ENCODE results near the gene DLK2. TPM values are rescaled to one million over a fixed set of nuclear protein-coding genes. Genes with fewer than 3 reads are reported as not detected.
"Not testable (repeated sequence)": the region's sequence is repeated elsewhere in the genome, so short reads cannot be mapped to it uniquely, and the experiment has no call there.

Gene DLK2
- polyA plus RNA-seq, 10 donors = 1.4 to 4.3 (median 2.1) TPM

- DNase-seq = no peak
These were observed 26.5 kb downstream of the DLK2 start for GRCh38 chr6:43428874-43429273.

DNA sequence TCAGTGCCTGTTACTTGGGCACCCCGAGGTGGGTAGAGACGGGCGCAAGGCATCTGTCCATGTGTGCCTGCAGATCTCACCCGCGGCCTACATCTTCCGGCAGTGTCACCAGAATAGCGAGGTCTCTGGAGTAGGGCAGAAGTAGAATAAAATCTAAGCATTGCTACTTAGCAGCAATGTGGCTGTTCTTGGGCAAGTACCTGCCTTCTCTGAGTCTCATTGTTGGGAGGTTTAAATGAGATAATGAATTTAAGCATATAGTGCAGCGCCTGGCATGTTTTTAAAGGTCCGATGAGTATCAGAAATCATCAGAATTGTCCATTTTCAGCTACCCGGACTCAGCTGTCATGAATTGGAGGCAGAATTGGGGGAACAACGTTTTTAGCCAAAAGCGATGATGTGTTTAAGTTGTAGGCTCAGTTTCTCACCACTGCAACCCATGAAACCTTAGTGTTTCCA is 27.2 kb downstream of the DLK2 start:
- DNase-seq = no peak

GRCh38 chr6:43427406-43428111 is 27.8 kb downstream of the DLK2 start, which contains the start of gene ABCC10:
ABCC10 (plus strand) TSS chr6:43427541; CDS start chr6:43427979, 438 bp downstream.
- peak; percentile 94 to 98 (median 96) for DNase-seq

DNA sequence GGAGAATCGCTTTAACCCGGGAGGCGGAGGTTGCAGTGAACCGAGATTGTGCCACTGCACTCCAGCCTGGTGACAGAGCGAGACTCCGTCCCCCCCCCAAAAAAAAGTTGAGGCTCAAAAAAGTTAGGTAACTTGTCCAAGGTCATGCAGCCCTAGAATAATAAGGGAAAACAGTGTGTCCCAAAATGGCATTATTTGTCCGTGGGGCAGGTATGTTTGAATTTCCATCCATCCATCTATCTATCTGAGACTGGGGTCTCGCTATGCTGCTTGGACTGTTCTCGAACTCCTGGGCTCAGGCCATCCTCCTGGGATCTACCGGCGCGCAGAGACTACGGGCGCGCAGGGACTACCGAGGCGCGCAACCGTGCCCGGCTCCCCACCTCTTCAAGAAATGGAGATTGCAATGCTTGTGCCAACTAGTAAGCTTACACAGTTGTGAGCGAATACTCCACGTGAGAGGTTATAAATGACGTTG is 28.4 kb downstream of the DLK2 start:
- no peak for DNase-seq

DNA sequence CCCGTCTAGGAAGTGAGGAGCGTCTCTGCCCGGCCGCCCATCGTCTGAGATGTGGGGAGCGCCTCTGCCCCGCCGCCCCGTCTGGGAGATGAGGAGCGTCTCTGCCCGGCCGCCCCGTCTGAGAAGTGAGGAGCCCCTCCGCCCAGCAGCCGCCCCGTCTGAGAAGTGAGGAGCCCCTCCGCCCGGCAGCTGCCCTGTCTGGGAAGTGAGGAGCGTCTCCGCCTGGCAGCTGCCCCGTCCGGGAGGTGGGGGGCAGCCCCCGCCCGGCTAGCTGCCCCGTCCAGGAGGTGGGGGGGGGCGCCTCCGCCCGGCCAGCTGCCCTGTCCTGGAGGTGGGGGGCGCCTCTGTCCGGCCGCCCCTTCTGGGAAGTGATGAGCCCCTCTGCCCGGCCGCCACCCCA is 30.3 kb downstream of the DLK2 start:
- DNase-seq = not testable (repeated sequence)

GRCh38 chr6:43421831-43422230 is 33.5 kb downstream of the DLK2 start:
- no peak for DNase-seq

GRCh38 chr6:43420012-43420709 is 35.2 kb downstream of the DLK2 start:
- no peak for DNase-seq

DNA sequence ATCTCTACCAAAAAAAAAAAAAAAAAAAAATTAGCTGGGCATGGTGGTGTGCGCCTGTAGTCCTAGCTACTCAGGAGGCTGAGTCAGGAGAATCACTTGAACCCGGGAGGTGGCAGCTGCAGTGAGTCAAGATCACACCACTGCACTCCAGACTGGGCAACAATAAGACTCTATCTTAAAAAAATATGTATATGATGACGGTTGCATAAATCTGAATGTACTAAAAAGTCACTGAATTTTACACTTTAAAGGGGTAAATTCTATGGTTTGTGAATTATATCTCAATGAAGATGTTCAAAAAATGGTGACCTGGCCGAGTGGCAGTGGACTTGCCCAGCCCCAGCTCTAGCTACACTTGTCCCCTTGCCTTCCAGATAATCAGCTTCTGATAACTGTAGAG is 38.4 kb downstream of the DLK2 start:
- no peak for DNase-seq

DNA sequence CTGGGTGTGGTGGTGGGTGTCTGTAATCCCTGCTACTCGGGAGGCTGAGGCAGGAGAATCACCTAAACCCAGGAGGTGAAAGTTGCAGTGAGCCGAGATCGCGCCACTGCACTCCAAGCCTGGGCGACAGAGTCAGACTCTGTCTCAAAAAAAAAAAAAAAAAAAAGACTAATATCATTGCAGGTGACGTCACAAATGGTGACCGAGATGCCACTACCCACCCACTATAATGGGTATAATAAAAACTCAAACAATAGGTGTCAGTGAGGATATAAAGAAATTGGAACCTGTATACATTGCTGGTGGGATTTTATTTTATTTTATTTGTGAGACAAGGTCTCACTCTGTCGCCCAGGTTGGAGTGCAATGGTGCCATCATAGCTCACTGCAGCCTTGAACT is 40.1 kb downstream of the DLK2 start:
- not testable (repeated sequence) for DNase-seq

DNA sequence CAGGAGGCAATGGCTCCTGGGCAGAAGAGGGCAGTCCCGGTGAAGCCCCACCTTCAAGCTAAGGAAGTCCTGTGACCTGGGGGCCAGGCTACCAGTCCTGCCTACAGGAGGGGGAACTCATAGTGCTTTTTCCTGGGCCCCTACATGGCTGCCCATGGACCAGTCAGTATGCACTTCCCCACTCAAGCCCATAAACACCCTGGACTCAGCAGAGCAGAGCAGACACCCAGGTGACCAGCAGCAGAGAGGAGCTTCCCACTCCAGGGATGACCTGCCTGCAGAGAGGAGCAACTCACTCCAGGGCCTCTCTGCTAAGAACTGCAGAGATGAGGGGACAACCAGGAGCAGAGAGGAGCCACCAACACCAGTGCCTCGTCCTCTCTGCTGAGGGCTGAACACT is 42.3 kb downstream of the DLK2 start:
- DNase-seq = no peak

GRCh38 chr6:43412541-43412940 is 42.8 kb downstream of the DLK2 start:
- no peak for DNase-seq

DNA sequence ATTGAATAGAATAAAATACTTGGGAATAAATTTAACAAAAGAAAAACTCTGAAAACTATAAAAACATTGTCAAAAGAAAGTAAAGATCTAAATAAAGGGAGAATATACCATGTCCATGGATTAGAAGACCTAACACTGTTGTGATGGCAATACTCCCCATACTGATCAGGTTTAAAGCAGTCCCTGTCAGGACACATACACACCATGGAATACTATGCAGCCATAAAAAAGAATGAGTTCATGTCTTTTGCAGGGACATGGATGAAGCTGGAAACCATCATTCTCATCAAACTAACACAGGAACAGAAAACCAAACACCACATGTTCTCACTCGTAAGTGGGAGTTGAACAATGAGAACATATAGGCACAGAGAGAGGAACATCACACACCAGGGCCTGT is 44.6 kb downstream of the DLK2 start:
- not testable (repeated sequence) for DNase-seq

DNA sequence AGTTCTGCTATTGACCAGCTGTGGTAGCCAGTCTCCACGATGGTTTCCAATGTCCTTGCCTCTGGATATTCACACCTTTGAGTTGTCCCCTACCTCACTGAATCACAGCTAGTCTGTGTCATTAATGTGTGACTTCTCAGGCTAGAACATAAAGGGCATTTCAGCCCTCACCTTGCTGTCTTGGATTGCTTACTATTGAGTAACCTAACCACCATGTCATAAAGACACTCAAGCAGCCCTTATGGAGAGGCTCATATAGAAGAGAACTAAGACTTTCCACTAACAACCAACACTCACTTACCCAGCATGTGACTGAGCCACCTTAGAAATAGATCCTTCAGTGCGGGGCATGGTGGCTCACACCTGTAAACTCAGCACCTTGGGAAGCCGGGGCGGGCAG is 47.1 kb downstream of the DLK2 start:
- DNase-seq = no peak

DNA sequence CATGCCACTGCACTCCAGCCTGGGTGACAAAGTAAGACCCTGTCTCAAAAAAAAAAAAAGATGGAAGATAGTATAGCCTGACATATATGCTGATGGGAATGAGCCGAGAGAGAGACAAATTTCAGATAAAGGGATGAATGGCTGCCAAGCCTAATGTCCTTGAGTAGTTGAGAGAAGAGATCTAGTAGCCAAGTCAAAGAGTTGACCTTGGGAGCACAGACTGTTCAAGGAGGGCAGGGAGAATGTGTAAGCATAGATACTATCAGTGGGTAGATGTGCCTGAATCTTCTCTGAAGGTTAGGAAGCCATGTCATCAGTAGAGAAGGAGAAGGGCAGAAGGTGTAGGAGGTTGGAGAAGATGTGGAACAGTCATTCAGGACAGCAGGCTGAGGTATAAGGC is 48.1 kb downstream of the DLK2 start:
- no peak for DNase-seq

GRCh38 chr6:43405354-43405753 is 50.0 kb downstream of the DLK2 start:
- no peak for DNase-seq

DNA sequence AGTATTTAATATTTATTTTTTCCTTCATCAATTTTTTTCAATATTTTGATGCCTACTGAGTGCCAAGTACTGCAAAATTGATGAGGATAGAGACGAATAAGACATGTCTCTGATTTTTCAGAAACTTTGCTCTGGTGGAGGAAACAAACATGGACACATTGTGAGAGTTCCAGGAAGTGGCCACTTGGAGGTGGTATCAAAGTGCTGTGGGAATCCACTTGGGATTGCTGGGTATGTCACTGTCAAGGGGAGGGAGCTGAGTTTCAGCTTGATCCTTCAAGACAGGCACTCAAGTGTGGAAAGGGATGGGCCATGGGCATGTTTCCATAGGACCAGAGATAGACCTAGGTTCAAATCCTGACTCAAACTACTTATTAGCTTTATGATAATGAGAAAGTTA is 52.5 kb downstream of the DLK2 start:
- DNase-seq = no peak

DNA sequence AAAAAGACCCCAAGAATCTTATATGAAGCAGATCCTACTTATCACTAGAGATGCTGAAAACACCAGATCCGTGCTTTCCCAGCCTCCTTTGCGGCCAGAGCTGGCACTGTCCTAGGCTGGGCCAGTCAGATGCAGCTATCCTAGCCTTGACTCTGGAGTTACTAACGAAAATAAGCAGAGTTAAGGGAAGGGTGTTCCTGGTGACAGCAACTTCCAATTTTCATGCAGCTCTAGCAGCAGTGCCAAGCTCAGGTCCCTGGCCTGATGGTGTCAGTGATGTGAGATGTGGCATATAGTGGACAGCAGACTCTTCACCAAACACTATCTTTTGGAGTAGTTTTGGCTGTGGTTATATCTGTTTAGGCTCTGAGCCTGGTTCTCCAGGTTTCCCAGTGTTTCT is 53.6 kb downstream of the DLK2 start:
- no peak for DNase-seq

Other genes starting within 250 kb of the DLK2 start
- 10 to 100 TPM; 12.5 to 36.1 (median 17.7) TPM for gene DNPH1, start 226.1 kb downstream of the DLK2 start, polyA plus RNA-seq (ENCODE audit: insufficient read length in 10 of 10)
- gene TTBK1, start 212.1 kb downstream of the DLK2 start, polyA plus RNA-seq (ENCODE audit: insufficient read length in 10 of 10) = under 1 TPM in 9 of 10 donors, not detected in 1; 0.03 to 0.07 (median 0.05) TPM
- under 1 TPM in 3 of 10 donors, not detected in 7; 0.05 to 0.45 (median 0.11) TPM for gene SLC22A7, start 157.3 kb downstream of the DLK2 start, polyA plus RNA-seq (ENCODE audit: insufficient read length in 10 of 10)
- 1 to 10 TPM in 6 of 10 donors, under 1 TPM in 4; 0.43 to 1.5 (median 1.0) TPM for gene CRIP3, start 146.7 kb downstream of the DLK2 start, polyA plus RNA-seq (ENCODE audit: insufficient read length in 10 of 10)
- gene ZNF318, start 85.9 kb downstream of the DLK2 start, polyA plus RNA-seq (ENCODE audit: insufficient read length in 10 of 10) = 10 to 100 TPM; 11.6 to 18.1 (median 15.0) TPM
- 10 to 100 TPM in 9 of 10 donors, 1 to 10 TPM in 1; 9.8 to 19.7 (median 13.7) TPM for gene ABCC10, start 28.0 kb downstream of the DLK2 start, polyA plus RNA-seq (ENCODE audit: insufficient read length in 10 of 10)
- 10 to 100 TPM; 17.8 to 35.8 (median 25.1) TPM for gene TJAP1, start 22.0 kb upstream of the DLK2 start, polyA plus RNA-seq (ENCODE audit: insufficient read length in 10 of 10)
- under 1 TPM; 0.10 to 0.26 (median 0.15) TPM for gene LRRC73, start 54.8 kb upstream of the DLK2 start, polyA plus RNA-seq (ENCODE audit: insufficient read length in 10 of 10)
- 100 to 1,000 TPM in 1 of 10 donors, 10 to 100 TPM in 9; 75.0 to 103 (median 83.3) TPM for gene YIPF3, start 61.4 kb upstream of the DLK2 start, polyA plus RNA-seq (ENCODE audit: insufficient read length in 10 of 10)
- gene POLR1C, start 61.5 kb upstream of the DLK2 start, polyA plus RNA-seq (ENCODE audit: insufficient read length in 10 of 10) = 10 to 100 TPM; 13.6 to 22.3 (median 17.0) TPM
- gene XPO5, start 120.5 kb upstream of the DLK2 start, polyA plus RNA-seq (ENCODE audit: insufficient read length in 10 of 10) = 10 to 100 TPM; 19.8 to 37.0 (median 28.1) TPM
- 10 to 100 TPM; 10.4 to 17.9 (median 12.8) TPM for gene POLH, start 120.6 kb upstream of the DLK2 start, polyA plus RNA-seq (ENCODE audit: insufficient read length in 10 of 10)
- 10 to 100 TPM; 29.3 to 57.9 (median 36.7) TPM for gene GTPBP2, start 173.7 kb upstream of the DLK2 start, polyA plus RNA-seq (ENCODE audit: insufficient read length in 10 of 10)
- gene MAD2L1BP, start 180.3 kb upstream of the DLK2 start, polyA plus RNA-seq (ENCODE audit: insufficient read length in 10 of 10) = 10 to 100 TPM; 16.0 to 19.8 (median 17.4) TPM
- gene RSPH9, start 189.5 kb upstream of the DLK2 start, polyA plus RNA-seq (ENCODE audit: insufficient read length in 10 of 10) = 1 to 10 TPM in 1 of 10 donors, under 1 TPM in 9; 0.28 to 1.1 (median 0.70) TPM
- 10 to 100 TPM; 25.5 to 33.5 (median 29.8) TPM for gene MRPS18A, start 232.2 kb upstream of the DLK2 start, polyA plus RNA-seq (ENCODE audit: insufficient read length in 10 of 10)